Astrocyte (in vitro differentiated cells and primary cell): ENCODE results near the gene MGAT3.

Experiments
- EZH2 ChIP-seq: IDR thresholded peaks from 2 replicates; pipeline ENCODE4 v1.6.1; 2012; ENCODE audit warnings: mild to moderate bottlenecking, low read length, inconsistent platforms; ENCODE audit not compliant: insufficient read depth
- TF ChIP-seq, protein P1 (sequence below): IDR thresholded peaks from 2 replicates; pipeline ENCODE4 v1.5.1; 2011; ENCODE audit warnings: low read depth, mild to moderate bottlenecking, inconsistent platforms, low read length, moderate library complexity; ENCODE audit not compliant: insufficient read depth

DNA sequence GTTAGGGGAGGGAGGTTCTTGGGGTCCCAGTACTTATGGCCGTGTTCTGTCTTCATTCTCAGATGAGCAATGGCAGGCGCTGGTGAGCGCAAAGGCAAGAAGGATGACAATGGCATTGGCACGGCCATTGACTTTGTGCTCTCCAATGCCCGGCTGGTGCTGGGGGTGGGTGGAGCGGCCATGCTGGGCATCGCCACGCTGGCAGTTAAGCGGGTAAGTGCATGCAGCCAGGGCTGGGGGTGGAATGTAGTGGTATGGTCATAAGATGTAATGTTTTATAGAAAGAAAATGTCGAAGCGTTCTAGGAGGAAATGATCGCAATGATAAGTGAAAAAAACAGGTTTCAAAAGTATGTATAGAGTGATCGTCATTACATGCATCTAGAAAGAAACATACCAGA lies 54.4 kb downstream of the MGAT3 start:
- TF ChIP-seq EZH2 = no peak
- TF ChIP-seq, protein P1, sequence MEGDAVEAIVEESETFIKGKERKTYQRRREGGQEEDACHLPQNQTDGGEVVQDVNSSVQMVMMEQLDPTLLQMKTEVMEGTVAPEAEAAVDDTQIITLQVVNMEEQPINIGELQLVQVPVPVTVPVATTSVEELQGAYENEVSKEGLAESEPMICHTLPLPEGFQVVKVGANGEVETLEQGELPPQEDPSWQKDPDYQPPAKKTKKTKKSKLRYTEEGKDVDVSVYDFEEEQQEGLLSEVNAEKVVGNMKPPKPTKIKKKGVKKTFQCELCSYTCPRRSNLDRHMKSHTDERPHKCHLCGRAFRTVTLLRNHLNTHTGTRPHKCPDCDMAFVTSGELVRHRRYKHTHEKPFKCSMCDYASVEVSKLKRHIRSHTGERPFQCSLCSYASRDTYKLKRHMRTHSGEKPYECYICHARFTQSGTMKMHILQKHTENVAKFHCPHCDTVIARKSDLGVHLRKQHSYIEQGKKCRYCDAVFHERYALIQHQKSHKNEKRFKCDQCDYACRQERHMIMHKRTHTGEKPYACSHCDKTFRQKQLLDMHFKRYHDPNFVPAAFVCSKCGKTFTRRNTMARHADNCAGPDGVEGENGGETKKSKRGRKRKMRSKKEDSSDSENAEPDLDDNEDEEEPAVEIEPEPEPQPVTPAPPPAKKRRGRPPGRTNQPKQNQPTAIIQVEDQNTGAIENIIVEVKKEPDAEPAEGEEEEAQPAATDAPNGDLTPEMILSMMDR = no peak
